ENCODE measurements around the gene NASP. TPM values are rescaled to one million over a fixed set of nuclear protein-coding genes. Genes with fewer than 3 reads are reported as not detected.
A peak's percentile ranks its signal among the peaks of the same experiment; 100 is the strongest.
"Not testable (repeated sequence)": the region's sequence is repeated elsewhere in the genome, so short reads cannot be mapped to it uniquely, and the experiment has no call there.

Gene NASP
- total RNA-seq, 1 donor from 2014 or later: 55.6 TPM

DNA sequence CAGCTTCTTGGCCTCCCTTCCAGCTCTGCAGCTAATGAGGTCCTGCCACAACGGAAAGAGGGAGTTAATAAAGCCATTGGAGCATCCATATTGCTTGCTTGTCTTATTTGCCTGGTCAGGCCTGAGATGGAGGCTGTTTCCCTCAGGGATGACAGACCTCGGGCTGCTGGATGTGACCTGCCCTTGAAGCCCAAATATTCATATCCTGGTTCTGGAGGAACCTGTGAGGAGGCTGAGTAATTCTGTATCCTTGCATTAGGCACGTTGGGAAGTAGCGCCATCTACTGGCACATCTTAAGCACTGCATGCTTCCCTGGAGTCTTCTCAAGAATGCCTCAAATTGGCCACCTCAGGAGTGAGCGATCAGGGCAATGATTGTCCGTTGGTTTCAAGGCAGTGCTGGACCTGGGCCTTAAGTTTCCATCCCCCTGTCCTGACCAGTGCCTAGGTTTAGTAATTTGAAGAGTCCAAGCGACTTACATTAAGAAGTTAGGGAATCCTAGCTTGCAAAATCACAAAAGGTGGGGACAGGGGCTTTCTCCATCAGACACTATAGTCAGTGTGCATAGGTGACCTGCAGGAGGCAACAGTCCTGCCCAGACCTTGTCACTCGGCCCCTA is 13.8 kb upstream of the NASP start:
- peak; percentile 80 to 83 for DNase-seq (ENCODE audit: low read depth in 2 of 2)

DNA sequence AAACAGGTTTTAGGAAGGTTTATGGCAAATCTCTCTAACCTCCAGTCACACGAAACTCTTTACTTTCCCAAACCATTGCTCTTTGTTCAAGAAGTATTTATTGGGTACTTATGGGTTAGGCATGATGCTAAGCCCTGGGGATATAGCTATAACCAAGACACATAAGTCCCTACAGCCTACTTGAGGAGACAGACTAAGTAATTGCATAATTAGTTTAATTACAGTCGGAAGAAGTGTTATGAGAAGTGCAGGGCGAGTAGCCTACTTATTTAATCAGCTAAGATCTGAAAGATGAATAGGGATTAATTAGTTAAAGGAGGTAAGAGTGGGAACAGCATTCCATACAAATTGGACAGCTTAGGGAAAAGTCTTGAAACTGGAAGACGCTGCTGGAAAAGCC is 13.2 kb upstream of the NASP start:
- no peak for DNase-seq (ENCODE audit: low read depth in 2 of 2)

DNA sequence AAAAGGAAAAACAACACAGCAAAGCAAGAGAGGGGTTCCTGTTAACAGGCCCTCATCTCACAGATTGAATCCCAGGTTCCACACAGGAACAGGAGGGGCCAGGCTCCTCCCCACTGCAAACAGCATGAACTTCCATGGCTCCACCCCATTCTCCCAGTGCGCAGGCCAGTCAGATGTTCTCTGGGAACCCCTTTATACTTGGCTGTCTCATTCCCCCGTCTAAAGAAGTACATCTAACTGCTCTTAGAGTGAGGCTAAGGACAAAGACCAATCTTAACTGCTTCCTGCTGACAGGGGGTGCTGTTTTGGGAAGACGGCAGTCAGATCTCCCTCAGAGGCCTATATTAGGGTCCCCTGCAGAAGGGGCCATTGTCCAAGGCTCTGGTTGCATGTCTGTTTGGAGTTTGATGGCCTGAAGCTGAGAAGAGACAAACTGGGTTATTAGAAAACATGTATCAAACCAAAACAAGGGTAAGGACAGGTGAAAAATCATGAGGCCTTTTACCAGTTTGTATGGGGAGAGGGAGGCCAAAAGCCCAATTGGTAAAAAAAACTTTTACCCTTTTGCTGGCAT is 10.5 kb upstream of the NASP start:
- DNase-seq (ENCODE audit: low read depth in 2 of 2): no peak

DNA sequence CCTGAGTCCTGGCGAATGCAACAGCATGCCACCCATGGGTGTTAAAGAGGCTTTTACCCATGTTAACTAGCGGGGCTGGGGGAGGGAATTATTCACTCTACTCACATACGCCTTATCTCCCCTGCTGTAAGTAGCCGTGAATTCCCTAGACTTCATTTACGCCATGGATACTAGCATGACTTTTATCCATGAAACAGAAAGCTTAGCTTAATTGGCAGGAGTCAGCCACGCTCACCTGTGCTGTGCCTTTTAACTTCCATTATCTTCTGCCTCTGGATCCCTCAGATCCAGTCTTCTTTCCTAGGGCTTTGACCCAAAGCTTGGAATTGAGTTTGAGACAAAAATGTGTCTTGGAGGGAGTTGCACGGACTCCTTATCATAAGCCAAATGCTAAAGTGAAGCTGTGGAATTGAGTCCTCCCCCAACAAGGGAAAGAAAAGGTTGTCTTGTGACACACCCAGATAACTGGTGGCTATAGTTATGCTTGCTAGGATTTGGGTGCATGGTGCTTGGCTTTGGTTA is 9.7 kb upstream of the NASP start:
- no peak for DNase-seq (ENCODE audit: low read depth in 2 of 2)

DNA sequence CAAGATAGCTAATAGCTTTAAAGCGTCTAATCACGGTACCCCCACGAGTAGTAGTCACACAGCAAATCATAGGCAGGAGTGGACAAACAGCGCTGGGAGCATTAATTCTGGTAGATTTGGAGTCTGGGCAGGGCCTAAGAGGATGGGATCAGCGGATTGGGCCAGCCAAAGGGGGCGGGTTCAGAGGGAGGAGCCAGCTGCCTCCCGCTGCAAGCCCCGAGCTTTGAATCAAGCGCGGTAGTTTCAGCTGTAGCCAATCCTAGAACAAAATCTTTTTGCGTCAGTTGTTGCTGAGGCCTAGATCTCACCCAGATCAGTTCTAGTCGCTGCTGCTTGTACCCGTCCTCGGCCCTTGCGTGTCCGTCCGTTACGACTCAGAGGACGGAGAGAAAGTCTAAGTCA is 576 bp upstream of the NASP start:
- DNase-seq (ENCODE audit: low read depth in 2 of 2): peak; percentile 98

DNA sequence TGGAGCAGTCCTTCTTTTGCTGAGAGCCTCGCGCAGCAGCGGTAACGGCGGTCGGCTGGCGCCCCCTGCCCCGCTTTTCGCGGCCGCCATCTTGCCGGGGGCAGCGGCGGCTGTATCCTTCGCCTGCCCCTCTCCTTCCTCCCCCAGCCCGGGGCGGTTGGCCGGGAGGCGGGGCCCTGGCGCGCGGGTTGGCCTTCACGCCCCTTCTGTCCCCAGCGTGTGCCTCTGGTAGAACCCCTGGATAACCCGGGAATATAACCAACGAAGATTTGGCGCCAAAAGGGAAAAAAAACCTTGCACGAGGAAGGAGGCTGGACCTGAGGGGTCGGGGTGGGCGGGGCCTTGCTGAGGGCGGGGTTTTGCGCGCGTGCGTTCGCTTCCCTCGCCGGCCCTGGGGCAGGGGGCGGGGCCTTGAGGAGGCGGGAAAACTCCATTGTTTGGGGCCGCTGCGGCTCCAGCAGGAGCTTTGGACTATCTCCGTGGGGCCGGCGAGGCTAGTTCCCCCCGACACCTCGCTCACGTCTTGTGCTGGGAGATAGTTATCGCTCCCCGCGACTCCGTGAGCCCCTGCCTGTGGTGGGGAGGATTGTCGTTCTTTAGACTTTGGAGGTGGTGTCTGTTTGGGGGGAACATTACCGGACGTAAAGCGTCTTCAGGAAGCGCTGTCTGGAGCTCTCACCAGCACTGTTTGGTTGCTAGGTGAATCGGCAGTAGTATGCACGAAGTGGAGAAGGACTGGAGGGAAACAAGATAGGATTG is 689 bp downstream of the NASP start:
- DNase-seq (ENCODE audit: low read depth in 2 of 2): peak; percentile 96

DNA sequence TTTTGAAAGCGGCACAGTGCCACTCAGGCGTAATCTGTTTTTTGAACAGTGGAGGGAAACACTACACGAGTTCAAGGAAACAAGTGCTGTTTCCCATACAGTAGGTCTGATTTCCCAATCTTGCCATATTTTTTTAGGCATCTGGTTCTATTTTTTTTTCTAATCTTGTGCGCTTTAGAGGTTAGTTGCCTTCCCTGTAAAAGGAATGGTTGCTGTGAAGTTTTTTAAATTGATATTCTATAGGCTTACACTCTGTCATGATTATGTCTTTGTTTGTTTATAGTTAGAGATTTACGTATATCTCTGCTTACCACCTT is 1.2 kb downstream of the NASP start:
- no peak for DNase-seq (ENCODE audit: low read depth in 2 of 2)

DNA sequence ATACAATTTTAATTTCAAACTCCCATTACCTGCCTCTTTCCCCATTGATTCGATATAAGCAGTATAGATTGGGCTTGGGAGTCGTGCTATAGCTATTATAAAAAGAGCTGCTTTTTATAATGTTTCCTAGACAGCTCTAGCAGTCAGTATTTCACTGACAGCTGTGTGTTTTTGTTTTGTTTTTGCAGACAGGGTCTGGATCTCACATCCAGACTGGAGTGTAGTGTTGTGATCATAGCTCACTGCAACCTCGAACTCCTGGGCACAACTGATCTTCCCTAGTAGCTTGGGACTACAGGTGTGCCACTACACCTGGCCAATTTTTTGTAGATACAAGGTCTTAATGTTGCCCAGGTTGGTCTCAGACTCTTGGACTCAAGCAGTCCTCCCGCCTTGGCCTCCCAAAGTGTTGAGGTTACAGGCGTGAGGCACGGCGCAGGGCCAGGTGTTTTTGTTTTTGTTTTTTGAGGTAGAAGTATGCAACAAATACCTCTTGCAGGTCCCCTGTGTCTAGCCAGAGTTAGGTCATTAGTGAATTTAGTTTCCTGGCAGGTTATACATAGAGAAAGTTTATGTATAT is 1.7 kb downstream of the NASP start:
- no peak for DNase-seq (ENCODE audit: low read depth in 2 of 2)

DNA sequence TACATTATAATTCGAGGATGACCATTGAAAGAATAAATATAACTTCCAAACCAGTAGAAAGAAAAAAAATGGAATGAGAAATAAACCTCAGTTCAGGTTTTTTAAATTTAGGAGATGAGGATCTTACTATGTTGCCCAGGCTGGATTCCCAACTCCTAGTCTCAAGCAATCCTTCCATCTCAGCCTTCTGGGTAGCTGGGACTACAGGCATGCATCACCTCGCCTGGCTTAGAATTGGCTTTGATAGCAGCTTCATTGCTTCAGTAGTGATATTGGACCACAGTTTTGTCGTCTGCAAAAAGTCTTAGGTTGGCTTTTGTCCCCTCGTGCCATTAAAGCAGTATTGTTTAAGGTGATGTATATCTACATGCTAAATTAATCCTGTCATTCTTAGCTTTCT is 2.9 kb downstream of the NASP start:
- DNase-seq (ENCODE audit: low read depth in 2 of 2): no peak

DNA sequence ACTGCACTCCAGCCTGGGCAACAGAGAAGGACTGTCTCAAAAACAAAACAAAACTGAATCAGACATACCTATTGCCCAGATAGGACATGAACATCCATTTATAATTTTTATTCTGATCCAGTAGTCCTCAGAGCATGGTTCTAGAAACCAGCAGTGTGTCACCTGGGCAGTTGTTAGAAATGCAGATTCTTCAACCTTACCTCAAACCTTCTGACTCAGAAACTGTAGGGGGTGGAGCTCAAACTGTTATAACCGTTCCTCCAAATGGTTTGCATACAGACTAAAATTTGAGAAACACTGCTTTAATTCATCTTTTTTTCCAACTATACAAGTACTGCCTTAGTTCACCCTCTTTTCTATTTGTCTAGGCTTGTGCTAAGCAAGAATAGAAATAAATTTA is 6.0 kb downstream of the NASP start:
- DNase-seq (ENCODE audit: low read depth in 2 of 2): no peak

DNA sequence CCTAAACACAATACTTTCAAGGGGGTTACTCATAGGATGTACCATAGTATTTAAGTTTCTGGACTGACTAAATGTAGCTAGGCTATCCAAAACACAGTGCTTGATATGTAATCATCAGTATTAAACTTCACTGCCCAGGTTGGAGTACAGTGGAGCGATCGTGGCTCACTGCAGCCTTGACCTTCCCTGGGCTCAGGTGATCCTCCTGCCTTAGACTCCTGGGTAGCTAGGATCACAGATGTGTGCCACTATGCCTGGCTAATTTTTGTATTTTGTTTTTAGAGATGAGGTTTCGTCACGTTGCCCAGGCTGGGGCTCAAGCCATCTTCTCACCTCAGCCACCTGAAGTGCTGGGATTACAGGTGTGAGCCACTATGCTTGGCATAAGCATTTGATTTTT is 10.6 kb downstream of the NASP start:
- DNase-seq (ENCODE audit: low read depth in 2 of 2): no peak

DNA sequence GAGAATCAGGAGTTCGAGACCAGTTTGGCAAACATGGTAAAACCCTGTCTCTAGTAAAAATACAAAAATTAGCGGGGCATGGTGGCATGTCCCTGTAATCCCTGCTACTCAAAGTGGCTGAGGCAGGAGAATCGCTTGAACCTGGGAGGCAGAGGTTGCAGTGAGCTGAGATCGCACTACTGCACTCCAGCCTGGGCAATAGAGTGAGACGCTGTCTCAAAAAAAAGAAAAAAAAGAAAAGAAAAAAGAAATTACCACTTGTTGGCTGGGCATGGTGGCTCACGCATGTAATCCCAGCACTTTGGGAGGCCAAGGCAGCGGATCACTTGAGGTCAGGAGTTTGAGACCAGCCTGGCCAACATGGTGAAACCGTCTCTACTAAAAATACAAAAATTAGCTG is 12.9 kb downstream of the NASP start:
- not testable (repeated sequence) for DNase-seq (ENCODE audit: low read depth in 2 of 2)

DNA sequence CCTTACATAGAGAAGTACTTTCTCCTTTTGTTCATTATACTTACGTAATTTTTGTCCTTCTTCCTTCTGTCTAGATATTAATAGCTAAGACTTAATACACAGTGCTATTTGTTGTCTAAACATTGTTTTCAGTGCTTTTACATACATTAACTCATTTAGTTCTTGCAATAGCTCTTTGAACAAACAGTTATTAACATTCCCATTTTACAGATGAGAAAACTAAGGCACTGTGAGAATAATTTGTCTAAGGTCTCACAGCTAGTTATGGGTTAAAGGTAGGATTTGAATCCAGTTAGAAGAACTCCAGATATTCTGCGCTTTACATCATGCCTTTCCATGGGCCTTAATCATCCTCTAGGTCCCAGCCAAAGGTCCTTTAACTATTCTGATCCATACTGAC is 20.4 kb downstream of the NASP start:
- no peak for DNase-seq (ENCODE audit: low read depth in 2 of 2)

DNA sequence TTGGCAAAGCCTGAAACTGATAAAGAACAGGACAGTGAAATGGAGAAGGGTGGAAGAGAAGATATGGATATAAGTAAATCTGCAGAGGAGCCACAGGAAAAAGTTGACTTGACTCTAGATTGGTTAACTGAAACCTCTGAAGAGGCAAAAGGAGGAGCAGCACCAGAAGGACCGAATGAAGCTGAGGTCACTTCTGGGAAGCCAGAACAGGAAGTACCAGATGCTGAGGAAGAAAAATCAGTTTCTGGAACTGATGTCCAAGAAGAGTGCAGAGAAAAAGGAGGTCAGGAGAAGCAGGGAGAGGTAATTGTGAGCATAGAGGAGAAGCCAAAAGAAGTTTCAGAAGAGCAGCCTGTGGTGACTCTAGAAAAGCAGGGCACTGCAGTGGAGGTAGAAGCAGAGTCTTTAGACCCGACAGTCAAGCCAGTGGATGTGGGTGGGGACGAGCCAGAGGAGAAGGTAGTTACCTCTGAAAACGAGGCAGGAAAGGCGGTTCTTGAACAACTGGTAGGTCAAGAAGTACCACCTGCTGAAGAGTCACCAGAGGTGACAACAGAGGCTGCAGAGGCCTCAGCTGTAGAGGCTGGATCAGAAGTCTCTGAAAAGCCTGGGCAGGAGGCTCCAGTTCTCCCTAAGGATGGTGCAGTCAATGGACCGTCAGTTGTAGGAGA is 23.7 kb downstream of the NASP start:
- peak in 1 of 2 donors; percentile 39 for DNase-seq (ENCODE audit: low read depth in 2 of 2)

DNA sequence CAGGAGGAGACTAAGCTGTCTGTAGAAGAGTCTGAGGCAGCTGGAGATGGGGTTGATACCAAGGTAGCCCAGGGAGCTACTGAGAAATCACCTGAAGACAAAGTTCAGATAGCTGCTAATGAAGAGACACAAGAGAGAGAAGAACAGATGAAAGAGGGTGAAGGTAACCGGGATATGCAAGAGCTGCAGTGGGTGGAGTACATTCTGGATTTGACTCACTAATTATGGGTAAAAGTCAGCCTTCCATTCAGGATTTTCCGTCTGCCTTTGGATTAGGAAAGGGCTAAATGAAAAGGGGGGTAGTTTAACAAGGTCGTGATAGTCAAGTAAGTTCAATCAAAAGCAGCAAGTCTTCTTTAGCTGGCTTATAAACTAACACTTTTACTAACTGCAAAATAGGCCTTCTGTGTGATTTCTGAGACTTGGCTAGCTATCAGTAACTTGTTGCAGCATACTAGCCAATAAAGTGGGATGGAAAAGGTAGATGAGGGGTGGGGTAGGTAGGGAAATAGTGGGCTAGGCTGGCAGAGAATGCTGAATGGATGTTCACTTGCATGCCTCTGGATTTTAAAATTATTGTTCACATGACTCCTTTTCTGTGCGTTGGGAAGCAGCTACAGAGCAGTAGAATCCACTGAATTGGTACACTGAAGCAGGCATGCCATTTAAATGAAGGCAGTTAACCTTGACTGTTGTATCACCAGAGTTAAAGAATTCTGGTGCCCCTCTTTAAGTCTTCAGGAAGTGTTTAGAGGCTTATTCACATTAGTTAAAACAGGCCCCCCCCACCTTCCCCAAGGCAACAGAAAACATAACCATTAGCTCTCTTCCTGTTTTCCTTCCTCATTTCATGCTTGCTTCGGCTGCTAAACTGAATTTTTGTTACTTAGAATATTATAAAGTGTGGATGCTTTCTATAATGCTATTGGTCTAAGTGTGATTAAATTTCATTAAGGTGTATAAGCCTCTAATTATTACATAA is 24.6 kb downstream of the NASP start:
- peak; percentile 71 to 87 for DNase-seq (ENCODE audit: low read depth in 2 of 2)

DNA sequence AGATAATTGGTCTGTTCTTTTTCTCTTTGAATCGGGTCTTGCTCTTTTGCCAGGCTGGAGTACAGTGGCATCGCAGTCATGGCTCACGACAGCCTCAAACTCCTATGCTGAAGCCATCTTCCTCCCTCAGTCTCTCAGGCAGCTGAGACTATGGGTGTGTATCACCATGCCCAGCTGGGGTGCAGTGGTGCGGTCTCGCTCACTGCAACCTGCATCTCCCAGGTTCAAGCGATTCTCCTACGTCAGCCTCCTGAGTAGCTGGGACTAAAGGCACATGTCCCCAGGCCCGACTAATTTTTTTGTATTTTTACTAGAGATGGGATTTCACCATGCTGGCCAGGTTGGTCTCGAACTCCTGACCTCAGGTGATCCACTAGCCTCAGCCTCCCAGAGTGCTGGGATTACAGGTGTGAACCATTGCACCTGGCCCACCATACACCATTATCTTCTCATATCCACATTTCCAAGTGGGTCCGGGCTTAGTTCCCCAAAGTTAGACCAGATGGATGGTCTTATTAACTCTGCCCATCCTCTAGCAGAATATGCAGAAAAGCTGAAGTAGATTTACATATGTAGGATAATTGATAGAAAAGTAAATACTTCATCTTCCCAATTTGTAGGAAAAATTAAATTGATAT is 26.9 kb downstream of the NASP start:
- DNase-seq (ENCODE audit: low read depth in 2 of 2): no peak

DNA sequence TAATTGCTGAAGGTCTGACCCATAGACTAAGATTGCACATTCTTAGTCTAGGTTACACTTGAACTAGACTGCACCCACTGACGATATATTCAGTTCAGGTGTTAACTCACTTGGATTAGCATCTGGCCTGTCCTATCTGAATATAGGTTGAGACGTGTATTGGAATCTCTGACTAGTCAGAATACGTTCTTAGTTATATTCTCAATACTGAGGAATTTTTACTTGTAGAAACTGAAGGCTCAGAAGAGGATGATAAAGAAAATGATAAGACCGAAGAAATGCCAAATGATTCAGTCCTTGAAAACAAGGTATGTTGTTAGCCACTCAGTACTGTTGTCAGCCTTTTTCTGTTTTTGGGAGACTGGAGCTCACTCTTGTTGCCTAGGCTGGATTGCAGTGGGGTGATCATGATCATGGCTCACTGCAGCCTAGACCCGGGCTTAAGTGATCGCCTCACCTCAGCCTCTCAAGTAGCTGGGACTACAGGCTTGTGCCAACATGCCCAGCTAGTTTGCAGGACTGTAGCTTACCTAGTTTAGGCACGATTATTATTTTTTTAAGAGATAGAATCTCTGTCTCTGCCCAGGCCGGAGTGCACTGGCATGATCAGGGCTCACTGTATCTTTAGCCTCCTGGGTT is 29.2 kb downstream of the NASP start:
- no peak for DNase-seq (ENCODE audit: low read depth in 2 of 2)

DNA sequence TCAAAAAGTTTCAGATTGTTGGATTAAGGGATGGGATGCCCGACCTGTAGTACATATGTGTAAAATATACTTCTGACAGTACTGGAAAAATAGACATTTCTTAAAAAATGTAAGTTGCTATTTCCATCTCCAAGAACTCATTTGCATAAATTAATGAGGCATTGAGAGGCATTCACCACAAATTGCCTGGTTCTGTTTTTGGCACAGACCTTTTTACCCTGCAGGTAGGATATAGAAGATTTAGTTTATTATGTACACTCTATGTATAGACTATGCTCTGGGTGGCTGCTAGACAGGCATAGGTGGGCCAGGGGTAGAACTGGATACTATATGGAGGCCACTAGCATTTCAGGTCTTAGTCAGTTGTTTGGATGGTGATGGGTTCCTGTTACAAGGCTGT is 32.0 kb downstream of the NASP start:
- no peak for DNase-seq (ENCODE audit: low read depth in 2 of 2)

DNA sequence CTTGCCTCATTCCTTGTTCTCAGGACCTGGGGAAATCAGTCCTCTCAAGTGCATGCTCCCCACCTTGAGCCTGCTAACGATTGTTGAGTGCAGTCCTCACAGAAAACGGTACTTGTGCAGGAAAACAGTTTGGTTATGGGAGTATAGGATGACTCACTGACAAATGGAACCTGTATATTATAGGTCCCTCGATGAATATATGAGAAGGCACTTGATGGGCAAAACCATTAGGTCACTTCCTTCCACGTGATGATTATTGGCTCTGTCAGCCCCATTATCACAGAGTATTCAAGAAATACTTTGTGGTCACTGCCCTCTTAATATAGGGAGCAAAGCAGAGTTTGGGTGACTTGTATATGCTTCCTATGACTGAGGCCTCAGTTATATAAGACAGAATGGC is 33.8 kb downstream of the NASP start:
- DNase-seq (ENCODE audit: low read depth in 2 of 2): peak; percentile 57 to 78

Measured in lung microvascular endothelial cell (primary cell).